Heart right ventricle (tissue), 16 donors: ENCODE results near the gene PTBP2. TPM values are rescaled to one million over a fixed set of nuclear protein-coding genes. Genes with fewer than 3 reads are reported as not detected.
"Not testable (repeated sequence)": the region's sequence is repeated elsewhere in the genome, so short reads cannot be mapped to it uniquely, and the experiment has no call there.

Experiments used
- ATAC-seq, 8 donors: fragments of 200-7000 bp; cut with Tn5 transposase; one replicate each; pipeline ENCODE4 v1.9.1; 2020; ENCODE audit warnings: mild to moderate bottlenecking in 8 of 8, moderate library complexity in 8 of 8, moderate number of reproducible peaks in 1 of 8
- DNase-seq, 2 donors: peaks; one replicate each; pipeline ENCODE4 v3.0.0-alpha.2; 2020
- H3K27ac ChIP-seq, 10 donors: fragments of 200-600 bp; sonication (generic) in 2 of 10; one replicate each; pipeline versions ENCODE4 v1.5.0 to v1.8.0; 2020 to 2022; ENCODE audit warnings: mild to moderate bottlenecking in 3 of 10
- H3K27me3 ChIP-seq, 7 donors: fragments of 200-600 bp; one replicate each; pipeline ENCODE4 v1.8.0; 2021 to 2022; ENCODE audit warnings: mild to moderate bottlenecking in 2 of 7
- H3K36me3 ChIP-seq, 9 donors: fragments of 200-600 bp; sonication (generic) in 1 of 9; one replicate each; pipeline versions ENCODE4 v1.5.0 to v1.8.0; 2020 to 2022; ENCODE audit warnings: mild to moderate bottlenecking in 2 of 9
- H3K4me1 ChIP-seq, 9 donors: fragments of 200-600 bp; sonication (generic) in 1 of 9; one replicate each; pipeline versions ENCODE4 v1.5.0 to v1.8.0; 2020 to 2022; ENCODE audit warnings: mild to moderate bottlenecking in 4 of 9
- H3K4me3 ChIP-seq, 10 donors: fragments of 200-600 bp; sonication (generic) in 2 of 10; one replicate each; pipeline versions ENCODE4 v1.5.0 to v1.8.0; 2020 to 2022; ENCODE audit warnings: mild to moderate bottlenecking in 7 of 10, moderate library complexity in 2 of 10
- H3K9me3 ChIP-seq, 11 donors: fragments of 200-600 bp in 10 of 11; sonication (generic) in 2 of 11; one replicate each; pipeline versions ENCODE4 v1.5.0 to v1.8.0; 2013 to 2022; ENCODE audit warnings: mild to moderate bottlenecking in 2 of 11, control low read depth in 1 of 11, moderate library complexity in 1 of 11
- CTCF ChIP-seq, 9 donors: fragments of 200-600 bp; sonication (generic) in 2 of 9; IDR thresholded peaks; one replicate each; pipeline versions ENCODE4 v1.5.0 to v1.8.0; 2021 to 2022; ENCODE audit warnings: antibody characterized with exemption in 9 of 9, mild to moderate bottlenecking in 5 of 9, moderate library complexity in 1 of 9
- WGBS, 2 donors: extraction: QIAGEN DNeasy Blood & Tissue Kit; methylation state at CpG; one replicate each; pipeline ENCODE4 v1.1.7; 2013; ENCODE audit warnings: inconsistent platforms in 1 of 2; 5-methylcytosine and 5-hydroxymethylcytosine counted together
- intact Hi-C, 10 donors: fragments of 100-400 bp; cut with DNase I; formaldehyde crosslinking; loops; one replicate each; pipeline versions ENCODE4 v1.11.1 to v1.14.2; 2022
- polyA plus RNA-seq, 2 donors: library from polyadenylated mRNA; stranded (reverse); fragments of 200-250 nt; gene quantifications; one replicate each; pipeline ENCODE4 v1.2.3, GENCODE V29; 2013
- total RNA-seq, 10 donors: library from RNA; stranded (reverse); fragmentation: NEBNext Ultra II Directional in 3 of 10; extraction: Animal tissue kit (Norgen Biotek cat#: 25700) in 3 of 10; gene quantifications; one replicate each; pipeline versions ENCODE4 v1.2.1 to v1.2.4, GENCODE V29; 2021 to 2023
- donor health status: Arrhythmogenic right ventricular cardiomyopathy.
- donor health status: ischemic (EF 13 %, LVEDD 7.1; RV severe dilation, severe dysfunction).
- donor health status: healthy with polysubstance abuse.
- donor health status: DM: no; HTN: yes; CAD: no.
- donor health status: DM: no; HTN: no; CAD: no.
- donor health status: ischemic (EF 25% LVEDD 6.9; RV normal size, moderate dysfunction).
- donor health status: ischemic (EF 25% LVEDD 5.7; RV mildly dilated, moderate dysfunction).
- donor health status: healthy.
- donor health status: DM: yes; HTN: yes; CAD: no.
- donor health status: Ischemic cardiomyopathy.
- donor health status: ischemic (EF 35%, LVEDD 5.7; RV mildly dilated, moderate dysfunction).
- donor health status: nonischemic (EF 11% LVEDD 7.7; RV severe dilation, severe dysfunction).
- donor health status: DM: yes; HTN: yes; CAD: no.
- donor health status: PGD.
- donor health status: ischemic (EF 29% LVEDD 5.4; RV normal size, mild dysfunction).
- donor health status: nonischemic (EF 23%, LVEDD 6.1; RV moderate dilation, normal function).

Gene PTBP2
- total and polyA plus RNA-seq, 12 donors: 4.9 to 29.3 (median 12.5) TPM

GRCh38 chr1:96782856-96783255, 61.3 kb downstream of the PTBP2 start:
- Histone ChIP-seq H3K36me3 (peaks cover 0 to 100% (median 45%) of the 10 kb centered on the region in 9 donors), H3K27ac (no peak overlapping the region), H3K4me3 (no peak overlapping the region), H3K9me3 (no peaks in the 10 kb centered on the region), H3K27me3 (no peaks in the 10 kb centered on the region), H3K4me1 (no peaks in the 10 kb centered on the region)
- no peak for TF ChIP-seq CTCF (IDR thresholded peaks at IDR 0.05)
- DNase-seq (no peak), ATAC-seq (no peak)
- intact Hi-C loops: no loop called here

- H3K4me1 ChIP-seq: no peaks in the 10 kb centered on the region
- H3K4me3 ChIP-seq: no peak overlapping the region
- H3K9me3 ChIP-seq: no peaks in the 10 kb centered on the region
- no peaks in the 10 kb centered on the region for H3K27me3 ChIP-seq
- TF ChIP-seq CTCF (IDR thresholded peaks at IDR 0.05): no peak
- DNase-seq: no peak
- intact Hi-C loops: no loop called here
- H3K36me3 ChIP-seq: peaks cover 0 to 84% (median 25%) of the 10 kb centered on the region in 9 donors
- no peak for ATAC-seq
- H3K27ac ChIP-seq: no peak overlapping the region
- WGBS, 2 donors: 97 to 98% methylated on average over 2 of the region's 2 CpGs
Measured at GRCh38 chr1:96790599-96790998, 69.0 kb downstream of the PTBP2 start.

- DNase-seq: no peak
- no peaks in the 10 kb centered on the region for H3K9me3 ChIP-seq
- no peaks in the 10 kb centered on the region for H3K27me3 ChIP-seq
- ATAC-seq: no peak
- no peak for TF ChIP-seq CTCF (IDR thresholded peaks at IDR 0.05)
- H3K27ac ChIP-seq: no peak overlapping the region
- WGBS, 2 donors: 97 to 98% methylated on average over 4 of the region's 4 CpGs
- peaks cover 0 to 68% (median 11%) of the 10 kb centered on the region in 9 donors for H3K36me3 ChIP-seq
- no peak overlapping the region for H3K4me3 ChIP-seq
- intact Hi-C loops: no loop called here
- no peaks in the 10 kb centered on the region for H3K4me1 ChIP-seq
Measured at GRCh38 chr1:96792220-96792619, 70.6 kb downstream of the PTBP2 start.

- WGBS, 2 donors: 97 to 98% methylated on average over 8 of the region's 14 CpGs
- H3K9me3 ChIP-seq: not testable (repeated sequence)
Measured at GRCh38 chr1:96801696-96802095, 80.1 kb downstream of the PTBP2 start.

GRCh38 chr1:96804648-96805047, 83.1 kb downstream of the PTBP2 start:
- H3K4me1 ChIP-seq: peaks cover 0 to 25% (median 10%) of the 10 kb centered on the region in 9 donors
- ATAC-seq (peak in 2 of 8 donors; percentile 58 to 64), DNase-seq (no peak)
- TF ChIP-seq CTCF (IDR thresholded peaks at IDR 0.05): no peak
- intact Hi-C loops: loop anchor here in 2 of 10 donors (10.0 kb wide), 1 partner anchor 80 kb away; the partner anchor contains the start of gene PTBP2 (in 2 of the 2)
- H3K4me3 ChIP-seq: peak overlapping the region in 2 of 10 donors; percentile 3 to 7
- 54 to 57% methylated on average over 5 of the region's 5 CpGs for WGBS, 2 donors
- H3K36me3 ChIP-seq: peaks cover 0 to 55% (median 8%) of the 10 kb centered on the region in 9 donors
- H3K27me3 ChIP-seq: no peaks in the 10 kb centered on the region
- peak overlapping the region in 1 of 10 donors; percentile 20 for H3K27ac ChIP-seq
- H3K9me3 ChIP-seq: no peaks in the 10 kb centered on the region

More at GRCh38 chr1:96801696-96802095, 80.1 kb downstream of the PTBP2 start:
- ATAC-seq, H3K4me3 ChIP-seq, H3K27ac ChIP-seq, DNase-seq, H3K27me3 ChIP-seq: not testable (repeated sequence)
- peaks cover 0 to 16% (median 0%) of the 10 kb centered on the region in 9 donors for H3K4me1 ChIP-seq
- intact Hi-C loops: loop anchor here in 2 of 10 donors (10.0 kb wide), 1 partner anchor 77 kb away; the partner anchor contains the start of gene PTBP2 (in 2 of the 2)
- H3K36me3 ChIP-seq: peaks cover 0 to 29% (median 0%) of the 10 kb centered on the region in 9 donors
